IPS-NIHi7 (cell line): ENCODE measurements around the gene TLE1.

Source experiments
- DNase-seq: peaks from one replicate; pipeline ENCODE4 v3.0.0; 2012; ENCODE audit warnings: mixed read lengths; ENCODE audit errors: extremely low spot score

TLE1 gene

GRCh38 chr9:81546489-81546888 lies 142.9 kb downstream of the TLE1 start:
- no peak for DNase-seq

- DNase-seq, result no peak
These were observed 145.7 kb downstream of the TLE1 start for GRCh38 chr9:81543695-81544094.

GRCh38 chr9:81542118-81542889 lies 147.0 kb downstream of the TLE1 start:
- no peak for DNase-seq

- no peak for DNase-seq
These were observed 149.1 kb downstream of the TLE1 start for GRCh38 chr9:81540142-81540710.

GRCh38 chr9:81539317-81539716 lies 150.0 kb downstream of the TLE1 start:
- no peak for DNase-seq

- DNase-seq, result no peak
These were observed 150.5 kb downstream of the TLE1 start for GRCh38 chr9:81538890-81539289.

GRCh38 chr9:81537964-81538363 lies 151.4 kb downstream of the TLE1 start:
- no peak for DNase-seq

- no peak for DNase-seq
These were observed 152.9 kb downstream of the TLE1 start for GRCh38 chr9:81536242-81537025.

GRCh38 chr9:81535542-81536241 lies 153.7 kb downstream of the TLE1 start:
- no peak for DNase-seq

GRCh38 chr9:81534138-81534875 lies 155.0 kb downstream of the TLE1 start:
- peak; percentile 18 for DNase-seq
